HG03025 (cell line): Measurements from ENCODE around the gene KRT14.
"Not testable (repeated sequence)": the region's sequence is repeated elsewhere in the genome, so short reads cannot be mapped to it uniquely, and the experiment has no call there.

ENCODE experiments used
- ATAC-seq: cut with Tn5 transposase; IDR thresholded peaks from one replicate; pipeline ENCODE4 v1.9.1; 2021; ENCODE audit warnings: mild to moderate bottlenecking, moderate library complexity; ENCODE audit not compliant: unreplicated experiment, low FRiP score

KRT14 gene

GRCh38 chr17:41548844-41549595 is 37.7 kb downstream of the KRT14 start:
- no peak for ATAC-seq

DNA sequence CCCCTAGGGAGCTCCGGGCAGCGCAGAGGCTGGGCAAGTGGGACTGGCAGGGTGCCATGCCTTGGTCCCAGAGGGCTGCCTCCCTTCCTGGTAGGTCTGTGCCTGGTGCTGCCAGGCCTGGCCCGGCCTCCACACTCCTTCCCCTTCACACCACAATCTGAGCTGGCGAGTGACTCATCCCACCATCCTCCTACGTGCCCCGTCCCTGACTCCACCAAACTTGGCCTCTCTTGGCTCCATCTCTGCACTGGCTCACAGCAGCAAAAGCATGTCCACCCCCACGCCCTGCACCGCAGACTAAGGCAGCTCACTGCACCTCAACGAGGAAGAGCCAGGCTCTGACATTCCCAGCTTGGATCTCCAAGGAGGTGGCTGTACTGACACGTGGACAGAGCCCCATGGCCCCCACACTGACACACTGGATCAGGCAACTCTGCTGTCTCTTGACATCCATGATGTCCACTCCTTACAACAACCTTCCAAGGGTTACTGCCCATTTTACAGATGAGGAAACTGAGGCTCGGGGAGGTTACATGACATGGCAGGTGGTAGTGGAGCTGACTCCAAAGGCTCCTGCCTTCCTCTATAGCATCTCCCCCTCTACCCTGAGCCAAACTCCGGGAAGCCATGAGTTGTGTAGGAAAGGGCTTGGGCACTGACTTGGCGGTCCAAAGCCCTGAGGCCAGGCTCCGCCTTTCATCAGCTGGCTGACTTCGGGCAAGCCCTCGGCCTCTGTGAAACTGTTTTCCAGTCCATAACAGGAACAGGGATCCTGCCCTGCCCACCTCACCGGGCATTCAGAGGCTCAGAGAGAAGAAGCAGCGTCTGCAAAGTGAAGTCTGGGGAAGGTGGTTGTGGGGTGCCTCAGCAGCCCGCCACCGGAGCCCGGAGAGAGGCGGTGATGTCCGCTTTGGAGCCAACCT is 38.5 kb downstream of the KRT14 start:
- ATAC-seq: no peak

- no peak for ATAC-seq
Observed at GRCh38 chr17:41547378-41547841, 39.3 kb downstream of the KRT14 start.

GRCh38 chr17:41546819-41547218 is 39.9 kb downstream of the KRT14 start:
- ATAC-seq: no peak

DNA sequence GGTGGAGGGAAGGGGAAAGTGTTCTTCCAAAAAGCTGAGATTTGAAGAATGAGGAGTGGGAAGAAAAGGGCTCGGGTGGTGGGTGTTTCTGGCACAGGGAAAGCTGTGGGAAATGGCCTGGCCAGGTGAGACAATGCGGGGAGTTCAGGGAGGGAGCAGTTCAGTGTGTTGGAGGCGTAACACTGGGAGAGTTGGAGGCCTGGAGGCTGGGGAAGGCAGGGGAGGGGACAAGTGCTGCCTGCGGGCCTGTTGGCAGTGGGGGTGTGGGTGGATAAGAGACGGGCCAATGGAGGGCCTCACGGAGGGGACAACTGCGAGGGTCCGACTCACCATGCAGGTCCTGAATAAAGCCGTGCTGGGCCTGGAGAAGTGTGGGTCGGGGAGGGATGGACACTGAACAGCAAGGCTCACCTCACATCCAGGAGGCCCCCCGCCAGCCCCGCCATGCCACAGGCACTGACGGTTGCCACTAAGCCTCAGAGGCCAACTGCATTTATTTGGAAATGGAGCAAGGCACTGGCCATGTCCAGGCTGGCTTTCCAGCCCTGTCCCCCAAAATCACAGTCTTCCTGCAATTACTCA is 40.8 kb downstream of the KRT14 start:
- ATAC-seq: no peak

GRCh38 chr17:41544935-41545334 is 41.8 kb downstream of the KRT14 start:
- ATAC-seq: no peak

DNA sequence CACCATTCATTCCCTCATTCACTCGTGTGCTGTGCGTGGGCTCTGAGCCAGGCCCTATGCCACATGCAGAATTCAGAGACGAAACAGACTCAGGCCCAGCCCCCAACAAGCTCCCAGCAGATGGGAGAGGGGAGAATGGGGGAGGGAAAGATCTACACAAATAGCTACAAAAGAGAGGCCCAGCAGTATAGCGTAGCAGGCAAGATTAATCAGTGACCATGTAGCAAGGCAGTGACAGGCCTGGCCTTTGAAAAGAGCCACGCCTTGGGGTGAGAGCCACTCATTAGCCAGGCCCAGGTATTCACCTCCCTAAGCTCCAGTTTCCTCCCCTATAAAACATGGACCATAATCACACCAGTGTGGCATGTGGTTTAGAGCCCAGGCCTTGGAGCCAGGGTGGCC is 42.2 kb downstream of the KRT14 start:
- no peak for ATAC-seq

DNA sequence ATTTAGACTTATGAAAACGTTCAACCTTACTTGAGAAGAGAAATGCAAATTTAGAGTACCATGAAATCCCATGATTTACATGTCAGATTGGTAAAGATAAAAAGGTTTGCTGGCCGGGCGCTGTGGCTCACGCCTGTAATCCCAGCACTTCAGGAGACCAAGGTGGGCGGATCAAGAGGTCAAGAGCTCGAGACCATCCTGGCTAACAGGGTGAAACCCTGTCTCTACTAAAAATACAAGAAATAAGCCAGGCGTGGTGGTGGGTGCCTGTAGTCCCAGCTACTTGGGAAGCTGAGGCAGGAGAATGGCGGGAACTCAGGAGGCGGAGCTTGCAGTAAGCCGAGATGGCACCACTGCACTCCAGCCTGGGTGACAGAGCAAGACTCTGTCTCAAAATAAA is 43.9 kb downstream of the KRT14 start:
- not testable (repeated sequence) for ATAC-seq

GRCh38 chr17:41542357-41542756 is 44.3 kb downstream of the KRT14 start:
- no peak for ATAC-seq

- no peak for ATAC-seq
Observed at GRCh38 chr17:41540921-41541625, 45.6 kb downstream of the KRT14 start.

- no peak for ATAC-seq
Observed at GRCh38 chr17:41539979-41540701, 46.6 kb downstream of the KRT14 start.

DNA sequence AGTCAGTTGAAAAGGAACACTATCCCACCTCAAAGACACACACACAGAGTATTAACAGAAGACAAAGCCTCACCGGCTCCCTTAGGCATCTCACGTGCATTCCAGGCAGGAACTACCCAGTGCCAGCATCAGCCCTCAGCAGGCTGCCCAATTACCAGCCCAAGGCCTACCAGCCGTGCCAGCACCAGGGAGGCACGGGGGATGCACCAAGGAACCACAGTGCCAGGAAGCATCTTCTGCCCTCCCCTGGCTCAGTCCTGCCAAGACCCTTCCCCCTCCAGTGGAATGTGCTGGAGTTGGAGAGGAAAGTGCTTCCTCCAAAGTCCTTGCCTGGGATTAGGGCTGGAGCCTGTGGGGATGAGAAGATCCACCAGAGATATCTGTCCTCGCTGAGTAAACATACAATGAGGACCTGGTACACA is 47.6 kb downstream of the KRT14 start:
- no peak for ATAC-seq

- no peak for ATAC-seq
Observed at GRCh38 chr17:41538565-41538991, 48.1 kb downstream of the KRT14 start.

- ATAC-seq: no peak
Observed at GRCh38 chr17:41537990-41538389, 48.7 kb downstream of the KRT14 start.

DNA sequence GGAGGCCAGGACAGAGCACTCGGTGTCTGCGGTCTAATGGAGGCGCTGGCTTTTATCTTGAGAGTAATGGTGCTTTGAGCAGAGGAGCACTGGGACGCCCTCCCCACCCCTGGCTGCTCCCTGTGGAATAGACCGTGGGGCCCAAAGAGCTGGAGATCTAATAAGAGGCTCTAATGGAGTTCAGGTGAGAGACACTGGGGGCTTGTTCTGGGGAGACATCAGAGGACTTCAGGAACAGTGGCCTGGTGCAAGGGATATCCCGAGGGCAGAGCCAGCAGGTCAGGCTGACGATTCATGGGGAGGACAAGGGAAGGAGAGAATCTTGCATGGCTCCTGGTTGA is 49.1 kb downstream of the KRT14 start:
- no peak for ATAC-seq

DNA sequence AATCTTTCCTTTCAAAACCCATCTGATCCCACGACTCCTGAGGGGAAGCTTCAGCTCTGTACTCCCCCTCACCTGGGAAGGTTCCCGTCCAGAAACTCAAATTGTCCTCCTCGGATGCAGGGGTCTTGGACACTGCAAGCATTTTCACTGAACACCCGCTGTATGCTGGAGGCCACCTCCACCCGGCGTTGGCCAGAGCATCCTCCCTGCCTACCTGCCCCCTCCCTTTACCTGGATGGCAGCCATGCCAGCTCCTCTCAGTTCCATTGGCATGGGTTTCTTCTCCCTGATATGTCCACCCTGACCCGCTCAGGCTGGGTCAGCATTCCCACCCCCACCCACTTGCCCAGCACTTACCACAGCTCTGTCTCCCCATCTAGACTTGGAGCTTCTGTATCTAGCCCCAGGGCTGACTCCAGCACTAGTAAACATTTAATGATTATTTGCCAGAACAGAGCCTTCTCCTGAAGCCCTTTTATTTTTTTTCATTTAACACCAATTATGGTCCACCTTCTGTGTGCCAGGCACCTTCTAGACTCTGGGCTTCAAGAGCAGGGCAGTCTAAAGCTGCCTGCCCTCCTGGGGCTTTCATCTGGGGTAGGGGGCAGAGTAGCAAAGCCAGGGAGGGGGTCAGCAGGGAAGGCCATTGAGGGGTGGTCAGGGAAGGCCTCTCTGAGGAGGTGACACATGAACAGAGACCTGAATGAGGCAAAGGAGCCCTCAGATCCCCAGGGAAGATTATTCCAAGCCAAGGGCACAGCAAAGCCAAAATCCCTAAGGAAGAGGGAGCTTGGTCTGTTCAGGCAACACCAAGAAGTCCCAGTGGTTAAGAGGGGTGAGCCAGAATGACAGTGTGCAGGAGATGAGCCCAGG is 49.7 kb downstream of the KRT14 start:
- no peak for ATAC-seq

GRCh38 chr17:41535764-41536481 is 50.8 kb downstream of the KRT14 start:
- no peak for ATAC-seq

GRCh38 chr17:41534899-41535546 is 51.7 kb downstream of the KRT14 start:
- no peak for ATAC-seq
